Inferior parietal cortex (tissue), 1 donor: ENCODE measurements around the gene ZNF276.

ENCODE experiments used
- DNase-seq: peaks from one replicate; pipeline ENCODE4 v3.0.0-alpha.2; 2016; ENCODE audit errors: extremely low spot score

The ZNF276 gene

DNA sequence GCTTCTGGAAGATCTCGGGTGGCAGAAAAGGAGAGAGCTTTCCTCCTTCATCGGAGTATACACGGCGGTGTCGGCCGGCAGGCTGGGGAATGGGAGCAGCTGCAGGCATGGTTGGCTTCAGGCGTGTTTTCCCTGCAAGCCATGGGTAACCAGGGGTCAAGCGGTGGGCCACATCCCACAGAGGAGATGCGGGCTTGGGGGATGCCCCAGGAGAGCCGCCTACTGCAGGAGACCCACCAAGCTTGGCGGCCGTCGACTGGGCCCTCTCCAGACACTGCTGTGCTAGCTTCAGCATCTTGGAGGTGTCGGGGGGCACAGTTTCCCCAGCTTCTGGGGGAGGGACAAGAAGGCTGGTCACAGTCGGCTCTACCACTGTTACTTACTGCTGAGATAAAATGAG, 4.8 kb upstream of the ZNF276 start:
- DNase-seq = no peak

- DNase-seq = no peak
Measured at GRCh38 chr16:89716916-89717687, 4.2 kb upstream of the ZNF276 start.

GRCh38 chr16:89717688-89718505, 3.4 kb upstream of the ZNF276 start:
- DNase-seq = no peak

DNA sequence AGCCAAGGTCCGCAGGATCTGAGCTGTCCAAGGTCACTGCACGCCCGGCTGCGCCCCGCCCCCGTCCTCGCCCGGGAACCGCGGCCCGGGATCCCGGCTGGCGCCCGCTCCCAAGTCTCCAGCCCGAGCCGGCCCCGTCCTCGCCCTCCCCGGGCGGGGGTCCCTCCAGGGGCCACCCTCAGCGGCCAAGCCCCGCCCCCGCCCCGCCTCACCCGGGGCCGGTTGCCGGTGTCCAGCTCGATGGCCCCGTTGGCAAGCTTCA, 855 bp upstream of the ZNF276 start:
- DNase-seq = no peak

DNA sequence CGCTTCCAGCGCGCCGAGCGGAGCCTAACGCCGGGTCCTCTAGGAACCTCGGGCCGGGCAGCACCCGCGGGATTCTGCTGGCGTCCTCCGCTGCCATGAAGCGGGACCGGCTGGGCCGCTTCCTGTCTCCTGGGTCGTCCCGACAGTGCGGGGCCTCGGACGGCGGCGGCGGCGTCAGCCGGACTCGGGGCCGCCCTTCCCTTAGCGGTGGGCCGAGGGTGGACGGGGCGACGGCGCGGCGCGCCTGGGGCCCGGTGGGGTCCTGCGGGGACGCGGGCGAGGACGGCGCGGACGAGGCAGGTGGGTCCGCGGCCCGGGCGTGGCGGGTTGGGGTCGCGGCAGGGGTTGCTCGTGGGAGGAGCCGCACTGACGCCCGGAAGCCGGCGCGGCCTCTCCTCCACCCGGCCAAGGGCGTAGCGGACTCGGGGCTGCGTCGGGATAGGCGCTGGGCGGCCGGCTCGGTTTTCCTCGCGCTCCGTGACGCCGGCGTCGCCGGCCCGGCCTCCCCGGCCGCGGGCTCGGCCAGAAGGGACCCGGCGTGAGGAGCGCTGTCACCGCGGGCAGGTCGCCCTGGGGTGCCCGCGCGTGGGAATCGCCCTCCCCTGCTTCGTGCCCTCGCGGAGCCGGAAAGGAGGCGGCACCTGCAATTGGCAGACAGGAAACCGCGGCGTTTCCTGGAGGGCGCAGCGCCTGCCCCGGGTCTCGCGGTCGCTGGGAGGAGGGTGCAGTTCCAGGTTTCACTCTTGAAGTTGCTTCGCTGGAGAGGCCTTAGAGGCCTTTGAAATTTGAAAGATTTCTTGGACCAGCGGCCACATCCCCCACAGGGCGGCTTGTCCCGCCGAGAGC, 432 bp downstream of the ZNF276 start:
- no peak for DNase-seq

DNA sequence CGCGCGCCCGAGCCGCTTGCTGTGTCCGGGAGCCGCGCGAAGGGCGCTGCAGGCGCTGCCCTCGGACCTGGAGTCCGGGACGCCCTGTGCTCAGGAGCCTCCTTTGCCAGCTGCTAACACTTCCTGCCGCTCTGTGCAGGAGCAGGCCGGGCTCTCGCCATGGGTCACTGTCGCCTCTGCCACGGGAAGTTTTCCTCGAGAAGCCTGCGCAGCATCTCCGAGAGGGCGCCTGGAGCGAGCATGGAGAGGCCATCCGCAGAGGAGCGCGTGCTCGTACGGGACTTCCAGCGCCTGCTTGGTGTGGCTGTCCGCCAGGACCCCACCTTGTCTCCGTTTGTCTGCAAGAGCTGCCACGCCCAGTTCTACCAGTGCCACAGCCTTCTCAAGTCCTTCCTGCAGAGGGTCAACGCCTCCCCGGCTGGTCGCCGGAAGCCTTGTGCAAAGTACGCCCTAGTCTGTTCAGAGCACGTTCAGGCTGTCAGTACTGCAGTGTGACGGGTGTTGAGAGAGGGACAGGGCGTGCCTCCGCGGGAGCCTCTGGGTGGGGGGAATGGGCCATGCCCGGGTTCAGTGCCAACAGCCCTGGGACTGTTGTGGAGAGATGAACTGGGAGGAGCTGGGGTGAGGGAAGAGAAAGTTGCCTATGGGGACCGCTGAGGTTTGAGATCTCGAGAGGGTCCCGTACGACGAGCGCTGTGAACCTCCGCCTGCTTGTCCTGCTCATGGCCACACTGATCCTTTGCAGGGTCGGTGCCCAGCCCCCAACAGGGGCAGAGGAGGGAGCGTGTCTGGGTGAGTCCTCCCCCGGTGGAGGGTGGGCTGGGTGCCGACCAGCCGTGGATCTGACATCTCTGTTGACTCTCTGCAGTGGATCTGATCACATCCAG, 1.3 kb downstream of the ZNF276 start:
- DNase-seq = no peak

DNA sequence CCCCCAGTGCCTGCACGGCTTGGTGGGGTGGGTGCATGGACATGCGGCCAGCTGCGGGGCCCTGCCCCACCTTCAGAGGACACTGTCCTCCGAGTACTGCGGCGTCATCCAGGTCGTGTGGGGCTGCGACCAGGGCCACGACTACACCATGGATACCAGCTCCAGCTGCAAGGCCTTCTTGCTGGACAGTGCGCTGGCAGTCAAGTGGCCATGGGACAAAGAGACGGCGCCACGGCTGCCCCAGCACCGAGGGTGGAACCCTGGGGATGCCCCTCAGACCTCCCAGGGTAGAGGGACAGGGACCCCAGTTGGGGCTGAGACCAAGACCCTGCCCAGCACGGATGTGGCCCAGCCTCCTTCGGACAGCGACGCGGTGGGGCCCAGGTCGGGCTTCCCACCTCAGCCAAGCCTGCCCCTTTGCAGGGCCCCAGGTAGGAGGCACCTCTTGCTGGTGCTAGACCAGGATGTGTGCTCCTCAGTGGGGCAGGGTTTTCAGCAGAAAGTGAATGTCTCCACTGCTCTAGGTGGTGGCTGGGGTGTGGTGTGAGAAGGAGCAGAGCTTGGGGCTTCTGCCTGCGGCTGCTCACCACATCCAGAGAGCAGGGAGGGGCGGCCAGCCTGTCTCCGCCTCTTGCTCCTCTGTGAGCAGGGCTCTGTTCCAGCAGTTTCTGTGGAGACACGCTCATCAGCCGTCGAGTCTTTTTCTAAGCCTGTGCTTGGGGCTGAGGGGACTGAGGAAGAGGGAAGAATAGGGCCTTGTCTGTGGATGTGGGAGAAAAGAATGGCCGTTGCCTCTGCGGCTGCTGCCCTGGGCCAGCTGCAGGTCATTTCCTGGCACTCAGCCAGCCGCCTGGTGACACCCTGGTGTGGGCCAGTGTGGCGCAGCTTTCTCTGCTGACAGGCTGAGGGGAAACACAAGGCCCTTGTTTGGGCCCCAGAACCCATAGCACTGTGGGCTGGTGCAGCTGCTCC, 2.2 kb downstream of the ZNF276 start:
- peak; percentile 89 for DNase-seq

GRCh38 chr16:89727406-89728120, 6.2 kb downstream of the ZNF276 start:
- DNase-seq = no peak

GRCh38 chr16:89729293-89729692, 8.0 kb downstream of the ZNF276 start:
- DNase-seq = no peak

DNA sequence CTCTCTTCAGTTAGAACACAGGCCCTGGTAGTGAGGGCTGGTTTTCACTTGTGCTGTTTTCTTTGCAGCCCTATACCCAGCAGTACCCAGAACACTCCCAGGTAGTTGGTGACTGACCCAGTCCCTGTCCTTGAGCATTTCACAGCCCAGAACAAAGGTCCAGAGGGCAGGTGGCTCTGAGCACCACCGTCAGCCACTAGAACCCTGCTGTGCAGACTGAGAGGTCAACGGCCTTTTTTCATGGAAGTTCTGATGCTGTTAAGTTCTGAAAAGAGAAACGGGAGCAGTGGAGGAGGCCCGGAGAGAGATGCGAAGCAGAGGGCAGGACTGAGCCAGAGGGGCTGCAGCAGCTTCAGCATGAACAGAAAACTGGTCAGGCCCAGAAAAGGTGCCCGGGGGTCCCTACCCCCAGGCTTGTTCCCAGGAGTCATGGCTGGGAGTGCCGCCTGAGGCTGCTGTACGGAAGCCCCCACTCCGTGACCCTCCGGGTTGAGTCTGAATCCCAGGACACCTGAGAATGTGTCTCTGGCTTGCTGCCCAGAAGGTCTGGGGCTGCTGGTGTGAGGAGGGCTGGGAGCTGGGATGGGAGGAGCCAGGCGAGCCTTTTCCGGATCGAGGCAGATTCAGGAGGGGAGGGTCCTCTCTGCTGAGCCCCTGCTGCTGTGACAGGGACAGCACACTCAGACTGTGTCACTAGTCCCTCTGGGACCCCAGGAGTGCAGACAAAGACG, 8.7 kb downstream of the ZNF276 start:
- DNase-seq = no peak

DNA sequence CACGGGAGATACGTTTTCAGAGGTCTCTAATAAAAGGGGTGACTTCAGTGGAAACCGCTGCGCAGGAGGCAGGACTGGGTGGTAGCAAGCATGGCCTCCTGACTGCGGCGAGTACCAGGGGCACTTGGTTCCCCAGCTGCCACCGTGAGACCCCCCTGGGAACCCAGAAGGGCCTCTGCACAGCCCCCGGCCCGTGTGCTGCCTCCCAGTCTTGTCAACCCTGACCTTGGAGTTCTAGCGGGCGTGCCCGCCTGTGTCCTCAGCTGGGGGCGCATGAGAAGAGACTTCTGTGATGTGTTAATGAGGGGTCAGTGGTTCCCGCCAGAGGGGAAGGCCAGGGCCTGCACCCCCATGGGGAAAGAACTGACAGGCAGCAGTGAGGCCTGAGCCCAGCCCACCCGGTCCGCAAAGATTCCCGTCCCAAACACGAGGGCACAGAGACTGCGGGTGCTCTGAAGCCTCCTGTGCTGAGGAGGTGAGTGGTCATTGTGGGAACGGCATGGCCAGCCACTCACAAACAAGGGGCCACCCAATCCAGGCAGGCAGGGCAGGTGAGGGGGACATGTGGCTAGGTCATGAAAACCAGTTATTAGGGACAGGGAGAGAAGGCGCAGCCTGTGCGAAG, 9.4 kb downstream of the ZNF276 start:
- DNase-seq = no peak

DNA sequence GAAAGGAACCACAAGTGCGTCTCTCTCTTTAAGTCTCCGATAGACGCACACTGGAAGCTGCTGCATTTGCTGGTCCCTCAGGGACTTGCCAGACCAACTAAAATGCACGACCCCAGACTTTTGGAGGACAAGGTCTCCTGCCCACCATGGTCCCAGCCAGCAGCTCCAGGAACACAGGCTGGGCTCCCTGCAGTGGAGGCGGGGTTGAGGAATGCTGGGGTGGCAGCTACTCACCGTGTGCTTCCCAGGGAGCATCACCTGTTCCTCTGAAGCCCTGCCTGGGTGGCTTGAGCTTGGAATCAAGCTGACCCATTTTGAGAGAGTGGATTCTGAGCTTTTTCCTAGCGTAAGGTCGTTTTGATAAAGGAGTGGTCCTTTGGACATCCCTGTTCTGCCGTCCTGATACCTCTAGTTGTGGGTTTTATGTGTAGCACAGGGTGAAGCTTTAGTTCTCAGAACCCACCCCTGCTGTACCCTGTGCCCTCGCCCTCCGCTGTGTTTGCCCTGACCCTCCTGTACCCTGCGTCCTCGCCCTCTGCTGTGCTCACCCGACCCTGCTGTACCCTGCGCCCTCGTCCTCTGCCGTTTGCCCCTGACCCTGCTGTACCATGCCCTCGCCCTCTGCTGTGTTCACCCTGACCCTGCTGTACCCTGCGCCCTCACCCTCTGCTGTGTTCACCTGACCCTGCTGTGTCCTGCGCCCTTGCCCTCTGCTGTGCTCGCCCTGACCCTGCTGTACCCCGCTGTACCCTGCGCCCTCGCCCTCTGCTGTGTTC, 11.0 kb downstream of the ZNF276 start:
- no peak for DNase-seq

DNA sequence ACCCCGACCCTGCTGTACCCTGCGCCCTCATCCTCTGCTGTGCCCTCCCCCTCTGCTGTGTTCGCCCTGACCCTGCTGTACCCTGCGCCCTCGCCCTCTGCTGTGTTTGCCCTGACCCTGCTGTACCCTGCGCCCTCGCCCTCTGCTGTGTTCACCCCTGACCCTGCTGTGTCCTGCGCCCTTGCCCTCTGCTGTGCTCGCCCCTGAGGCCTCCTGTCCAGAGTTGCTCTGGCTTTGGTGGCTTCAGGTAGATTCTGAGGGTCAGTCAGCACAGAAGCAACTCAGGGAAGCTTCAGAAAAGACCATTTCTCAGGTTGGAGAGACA, 11.5 kb downstream of the ZNF276 start:
- DNase-seq = no peak

- DNase-seq = no peak
Measured at GRCh38 chr16:89733322-89733721, 12.0 kb downstream of the ZNF276 start.

GRCh38 chr16:89733792-89734191, 12.5 kb downstream of the ZNF276 start:
- DNase-seq = no peak

- DNase-seq = no peak
Measured at GRCh38 chr16:89736554-89736953, 15.2 kb downstream of the ZNF276 start.

- DNase-seq = no peak
Measured at GRCh38 chr16:89737341-89738071, 16.2 kb downstream of the ZNF276 start.
